ENCODE measurements around the gene DENND1A.
A peak's percentile ranks its signal among the peaks of the same experiment; 100 is the strongest.

The DENND1A gene

GRCh38 chr9:123555646-123556045 lies 374.3 kb downstream of the DENND1A start:
- DNase-seq, result no peak

- DNase-seq, result no peak
Observed at GRCh38 chr9:123552530-123552929, 377.4 kb downstream of the DENND1A start.

GRCh38 chr9:123551734-123552133 lies 378.2 kb downstream of the DENND1A start:
- no peak for DNase-seq

GRCh38 chr9:123550797-123551196 lies 379.1 kb downstream of the DENND1A start:
- peak; percentile 36 for DNase-seq

DNA sequence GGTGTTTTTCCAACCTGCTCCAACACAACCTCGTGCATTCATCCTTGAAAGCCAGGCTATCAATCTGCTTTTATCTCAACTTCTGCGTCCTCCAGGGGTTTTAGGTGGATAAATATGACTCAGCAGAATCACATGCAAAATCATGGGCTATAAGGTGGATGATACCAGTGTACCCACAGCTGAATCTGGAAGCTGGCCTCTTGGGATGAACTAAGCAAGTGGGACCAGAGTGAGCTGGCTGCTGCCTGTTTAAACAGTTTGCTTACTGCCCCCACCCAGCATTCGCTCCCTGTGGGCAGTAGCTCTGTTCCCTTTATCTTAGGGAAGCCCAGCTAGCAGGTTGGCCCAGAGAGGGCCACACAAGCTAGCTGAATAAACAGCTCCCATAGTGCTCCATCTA lies 379.9 kb downstream of the DENND1A start:
- DNase-seq, result no peak

DNA sequence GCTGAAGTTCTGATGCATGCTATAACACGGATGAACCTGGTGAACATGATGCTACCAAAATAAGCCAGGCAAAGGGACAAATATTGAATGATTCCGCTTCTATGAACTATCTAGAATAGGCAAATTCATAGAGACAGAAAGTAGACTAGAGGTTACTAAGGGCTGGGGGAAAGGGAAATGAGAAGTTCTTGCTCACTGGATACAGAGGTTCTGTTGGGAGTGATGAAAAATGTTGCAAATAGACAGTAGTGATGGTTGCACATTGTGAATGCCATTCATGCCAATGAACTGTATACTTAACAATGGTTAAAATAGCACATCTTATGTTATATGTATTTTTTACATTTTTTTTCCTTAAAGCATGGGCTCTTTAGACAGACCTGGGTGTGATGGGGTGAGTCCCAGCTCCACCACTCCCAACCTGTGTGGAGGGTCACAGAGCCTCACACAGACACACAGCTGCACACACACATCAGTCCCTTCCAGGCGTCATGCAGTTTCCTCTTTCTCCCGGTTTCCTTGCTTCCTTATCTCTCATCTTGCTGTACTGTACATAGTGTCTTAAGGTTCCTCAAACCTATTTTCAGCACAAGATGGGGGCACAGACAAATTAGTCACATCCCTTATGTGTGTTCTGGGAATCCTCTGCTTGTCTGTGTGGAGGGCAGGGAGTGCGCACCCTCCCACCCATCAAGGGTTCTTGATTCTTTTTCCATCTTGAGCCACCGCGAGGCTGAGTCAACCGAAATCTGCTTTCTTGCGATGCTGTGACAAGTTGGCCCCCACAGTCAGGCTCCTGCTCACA lies 381.0 kb downstream of the DENND1A start:
- no peak for DNase-seq

GRCh38 chr9:123544007-123544827 lies 385.7 kb downstream of the DENND1A start:
- peak; percentile 26 for DNase-seq

DNA sequence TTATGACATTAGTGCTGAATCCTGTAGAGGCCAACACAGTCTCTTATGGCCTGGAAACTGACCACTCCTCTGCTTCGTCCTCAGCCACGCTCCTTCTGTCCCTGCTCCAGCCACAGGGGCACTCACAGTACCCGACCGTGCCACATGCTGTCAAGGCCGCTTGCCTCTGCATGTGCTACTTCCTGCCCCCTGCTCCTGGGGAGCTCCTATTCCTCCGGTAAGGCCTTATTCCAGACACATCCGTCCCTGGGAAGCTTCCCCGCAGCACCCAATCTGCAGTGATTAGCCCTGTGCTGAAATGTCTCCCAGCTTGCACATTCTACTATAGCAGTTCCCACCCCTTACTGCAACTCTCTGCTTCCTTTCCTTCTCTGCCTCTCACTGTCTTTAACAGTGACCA lies 386.4 kb downstream of the DENND1A start:
- DNase-seq, result no peak

- no peak for DNase-seq
Observed at GRCh38 chr9:123542435-123543225, 387.3 kb downstream of the DENND1A start.

DNA sequence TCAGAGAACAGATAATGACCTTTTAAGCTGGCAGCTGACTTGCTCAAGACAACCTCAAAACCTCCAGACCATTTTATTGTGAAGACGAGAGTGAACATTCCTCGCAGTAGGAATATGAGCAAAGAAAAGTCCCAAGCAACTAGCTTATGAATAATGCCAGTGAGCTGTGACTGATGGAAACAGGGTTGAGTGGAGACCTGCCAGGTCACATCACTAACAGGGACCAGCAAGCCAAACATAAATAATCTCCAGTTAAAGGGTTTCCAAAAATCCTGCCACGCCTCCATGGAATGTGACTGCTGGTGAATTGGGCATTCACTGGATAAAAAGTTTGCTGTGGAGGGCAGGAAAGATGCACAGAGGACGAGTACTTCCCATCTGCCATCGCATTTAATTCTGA lies 388.5 kb downstream of the DENND1A start:
- DNase-seq, result no peak

GRCh38 chr9:123540457-123540856 lies 389.5 kb downstream of the DENND1A start:
- no peak for DNase-seq

DNA sequence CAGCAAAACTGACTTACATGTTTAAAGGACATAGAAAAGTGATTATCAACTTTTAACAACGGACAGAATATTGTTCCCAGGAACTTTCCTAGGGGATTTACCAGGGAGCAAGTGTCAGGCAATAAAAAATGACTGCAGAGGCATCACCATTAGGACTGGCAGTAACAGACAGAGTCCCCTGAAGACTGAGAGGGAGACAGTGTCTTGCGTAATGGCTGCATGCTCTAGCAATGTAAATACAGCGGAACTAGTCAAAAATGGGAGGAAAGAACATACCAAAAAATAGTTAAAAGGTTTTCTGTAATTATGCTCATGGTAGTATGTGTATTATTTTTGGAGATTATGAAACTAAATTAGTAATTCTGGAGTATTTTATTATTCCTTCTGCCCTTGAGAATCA lies 392.1 kb downstream of the DENND1A start:
- DNase-seq, result no peak

DNA sequence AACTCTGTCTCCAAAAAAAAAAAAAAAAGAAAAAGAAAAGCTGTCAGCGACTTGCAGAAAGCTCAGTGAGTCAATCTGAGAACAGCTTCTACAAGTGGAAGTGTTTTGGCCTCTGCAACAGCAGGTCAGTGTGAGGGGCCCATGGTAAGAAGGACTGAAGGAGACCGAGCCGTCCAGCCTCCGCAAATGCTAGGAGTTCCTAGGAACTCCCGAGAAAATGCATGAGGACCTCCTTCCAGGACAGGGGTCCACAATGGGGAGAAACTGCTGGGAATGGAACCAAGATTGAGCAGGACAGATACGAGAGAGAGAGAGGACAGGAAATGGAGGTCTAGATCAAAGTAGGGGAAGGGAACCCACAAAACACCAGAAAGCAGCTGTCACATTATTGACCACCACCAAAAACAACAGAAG lies 393.5 kb downstream of the DENND1A start:
- no peak for DNase-seq

DNA sequence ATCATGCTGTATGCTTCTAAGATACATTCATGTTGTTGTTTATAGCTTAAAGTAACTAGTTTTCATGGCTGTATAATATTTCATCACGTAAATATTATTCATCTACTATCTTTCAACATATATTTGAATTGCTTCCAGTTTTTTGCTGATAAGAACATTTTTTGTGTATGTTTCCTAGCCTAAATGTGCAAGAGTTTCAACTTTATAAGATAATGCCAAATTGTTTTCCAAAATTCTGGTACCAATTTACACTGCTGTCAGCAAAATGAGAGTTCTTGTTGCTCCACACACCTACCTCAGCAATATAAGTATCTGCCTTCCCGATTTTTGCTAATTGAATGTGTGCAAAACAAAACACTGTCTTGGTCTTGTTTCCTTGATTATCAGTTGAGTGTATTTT lies 395.6 kb downstream of the DENND1A start:
- DNase-seq, result no peak

GRCh38 chr9:123530244-123530643 lies 399.7 kb downstream of the DENND1A start:
- DNase-seq, result no peak

- no peak for DNase-seq
Observed at GRCh38 chr9:123528501-123528900, 401.4 kb downstream of the DENND1A start.

DNA sequence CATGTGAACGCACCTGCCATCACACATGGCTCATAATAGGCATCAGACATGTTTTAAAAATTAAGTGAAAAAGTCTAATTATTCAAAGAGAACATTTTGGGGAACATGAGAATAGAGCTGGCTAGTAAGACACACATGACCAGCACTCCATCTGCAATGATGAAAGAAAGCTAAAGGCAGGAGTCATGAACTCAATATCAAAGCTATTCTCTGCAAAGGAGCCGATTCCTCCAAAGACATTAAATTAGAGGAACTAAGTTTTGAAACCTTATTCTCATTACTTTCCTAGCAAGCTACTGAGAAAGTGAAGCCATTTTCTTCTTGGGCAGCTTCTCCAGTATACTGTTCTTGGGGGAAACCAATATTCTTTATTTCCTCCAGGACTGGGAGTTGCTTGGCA lies 401.9 kb downstream of the DENND1A start:
- DNase-seq, result no peak

DNA sequence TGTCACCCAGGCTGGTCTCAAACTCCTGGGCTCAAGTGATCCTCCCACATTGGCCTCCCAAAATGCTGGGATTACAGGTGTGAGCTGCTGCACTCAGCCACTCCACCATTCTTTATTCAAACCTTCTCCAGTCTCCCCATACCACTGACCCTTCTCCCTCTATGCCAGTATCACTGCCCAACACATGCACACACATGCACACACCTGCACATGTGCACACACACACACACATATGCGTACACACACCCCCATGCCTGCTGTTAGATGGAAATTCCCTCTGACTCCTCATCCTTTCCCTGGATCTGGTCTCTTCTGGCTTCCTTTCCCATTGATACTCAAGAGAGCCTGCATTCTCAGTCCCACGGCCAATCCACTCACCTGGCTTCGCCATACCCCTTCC lies 404.0 kb downstream of the DENND1A start:
- no peak for DNase-seq

DNA sequence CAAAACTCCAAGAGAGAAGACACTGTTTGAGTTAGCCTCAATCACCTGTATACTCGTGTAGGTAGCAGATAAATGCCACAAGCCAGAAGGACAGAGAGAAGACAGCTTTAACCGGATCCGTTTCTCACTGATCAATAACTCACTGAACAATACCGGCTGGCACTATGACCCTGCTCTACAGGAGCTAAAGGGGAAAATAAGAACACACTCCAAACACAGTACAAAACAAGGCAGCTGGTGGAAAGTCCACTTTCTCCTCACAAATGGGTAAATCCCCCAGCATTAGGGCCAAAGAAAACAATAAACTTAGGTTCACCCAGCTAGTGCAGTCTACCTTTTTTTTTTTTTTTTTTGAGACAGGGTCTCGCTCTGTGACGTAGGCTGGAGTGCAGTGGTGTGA lies 404.5 kb downstream of the DENND1A start:
- DNase-seq, result no peak

- DNase-seq, result no peak
Observed at GRCh38 chr9:123524866-123525265, 405.1 kb downstream of the DENND1A start.

DNA sequence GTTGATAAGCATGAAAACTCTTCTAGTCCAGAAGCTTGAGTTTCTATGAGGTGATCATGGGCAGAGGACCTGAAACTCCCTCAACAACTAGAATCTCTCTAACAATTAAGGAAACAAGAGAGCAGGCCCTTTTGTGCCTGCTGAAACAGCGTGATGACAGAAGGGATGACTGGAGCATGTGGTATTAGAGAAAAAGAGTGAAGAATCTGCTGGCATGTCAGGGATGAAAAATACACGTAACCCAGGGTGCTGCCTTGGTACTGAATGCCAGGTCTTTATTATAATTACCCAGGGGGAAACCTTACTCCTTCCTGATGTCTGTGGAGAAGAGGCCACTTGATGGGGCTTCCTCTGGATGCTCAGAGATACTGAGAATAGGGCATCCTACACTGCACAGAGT lies 406.1 kb downstream of the DENND1A start:
- DNase-seq, result no peak

GRCh38 chr9:123523001-123523400 lies 406.9 kb downstream of the DENND1A start:
- DNase-seq, result no peak

GRCh38 chr9:123522251-123522650 lies 407.7 kb downstream of the DENND1A start:
- no peak for DNase-seq
